A673 (cell line): Measurements from ENCODE around the gene BICD2. TPM values are rescaled to one million over a fixed set of nuclear protein-coding genes. Genes with fewer than 3 reads are reported as not detected.

ENCODE experiments used
- BruUV-seq: library from RNA; stranded (reverse); fragments of 400-500 nt; replicated peaks from 2 replicates; lab custom pipeline; 2021; lab: Mats Ljungman, UMichigan
- CTCF ChIA-PET: fragments of 300-600 bp; sonication (Branson Sonifier 250); formaldehyde crosslinking; loops from one replicate; lab custom pipeline; 2022; ENCODE audit warnings: antibody characterized with exemption; lab: Charles Lee
- POLR2A ChIA-PET: fragments of 300-600 bp; sonication (Branson Sonifier 250); formaldehyde crosslinking; loops from one replicate; lab custom pipeline; 2022; ENCODE audit warnings: antibody characterized with exemption; ENCODE audit not compliant: low non-redundant PET; lab: Charles Lee
- DNase-seq: peaks from one replicate; pipeline ENCODE4 v3.0.0-alpha.2; 2015; ENCODE audit warnings: low spot score
- H3K27ac ChIP-seq: fragments of 200-600 bp; sonication (generic); 2 replicates; pipeline ENCODE4 v1.5.1; 2016; ENCODE audit warnings: mixed run types, low read depth, mild to moderate bottlenecking, mixed read lengths, antibody characterized with exemption, low read length; ENCODE audit not compliant: poor library complexity, severe bottlenecking
- H3K27me3 ChIP-seq: fragments of 200-600 bp; sonication (generic); replicated peaks from 2 replicates; pipeline ENCODE4 v1.6.1; 2017; ENCODE audit warnings: mixed run types, low read depth, mild to moderate bottlenecking, mixed read lengths, antibody characterized with exemption, low read length; ENCODE audit not compliant: insufficient read depth, poor library complexity
- H3K36me3 ChIP-seq: fragments of 200-600 bp; sonication (generic); 2 replicates; pipeline ENCODE4 v1.6.1; 2016; ENCODE audit warnings: mixed run types, mild to moderate bottlenecking, mixed read lengths, antibody characterized with exemption, low read length; ENCODE audit not compliant: insufficient read depth, poor library complexity, severe bottlenecking
- H3K4me1 ChIP-seq: fragments of 200-600 bp; sonication (generic); 2 replicates; pipeline ENCODE4 v1.6.1; 2017; ENCODE audit warnings: mixed run types, mild to moderate bottlenecking, mixed read lengths, antibody characterized with exemption, low read length; ENCODE audit not compliant: insufficient read depth, poor library complexity, severe bottlenecking
- H3K4me3 ChIP-seq: fragments of 200-600 bp; sonication (generic); 2 replicates; pipeline ENCODE4 v1.5.1; 2016; ENCODE audit warnings: low read depth, mixed run types, mild to moderate bottlenecking, mixed read lengths, low read length; ENCODE audit not compliant: poor library complexity, severe bottlenecking
- H3K9me3 ChIP-seq: fragments of 200-600 bp; sonication (generic); 2 replicates; pipeline ENCODE4 v1.6.1; 2016; ENCODE audit warnings: mixed run types, low read depth, mild to moderate bottlenecking, mixed read lengths, antibody characterized with exemption, low read length; ENCODE audit not compliant: poor library complexity, severe bottlenecking
- EZH2 ChIP-seq: fragments of 200-600 bp; sonication (generic); IDR thresholded peaks from 2 replicates; pipeline ENCODE4 v1.6.1; 2017; ENCODE audit warnings: borderline replicate concordance, low read depth, mild to moderate bottlenecking, mixed read lengths, antibody characterized with exemption, low read length; ENCODE audit not compliant: poor library complexity, severe bottlenecking
- intact Hi-C: fragments of 100-400 bp; cut with micrococcal nuclease; formaldehyde crosslinking; loops from one replicate; pipeline ENCODE4 v1.10.0; 2022; ENCODE audit not compliant: unreplicated experiment
- total RNA-seq: library from RNA; stranded (reverse); gene quantifications from 2 replicates; pipeline ENCODE4 v1.2.3, GENCODE V29; 2021
- TF ChIP-seq, protein P1 (sequence below): fragments of 300-800, 200-600 bp; sonication (generic); conservative IDR thresholded peaks from 2 replicates; pipeline ENCODE4 v1.5.1; 2017; ENCODE audit warnings: low read depth, mild to moderate bottlenecking, antibody characterized with exemption, low read length, moderate library complexity, mixed read lengths

Gene BICD2
- total RNA-seq, 1 experiment from 2014 or later = 47.8 TPM

DNA sequence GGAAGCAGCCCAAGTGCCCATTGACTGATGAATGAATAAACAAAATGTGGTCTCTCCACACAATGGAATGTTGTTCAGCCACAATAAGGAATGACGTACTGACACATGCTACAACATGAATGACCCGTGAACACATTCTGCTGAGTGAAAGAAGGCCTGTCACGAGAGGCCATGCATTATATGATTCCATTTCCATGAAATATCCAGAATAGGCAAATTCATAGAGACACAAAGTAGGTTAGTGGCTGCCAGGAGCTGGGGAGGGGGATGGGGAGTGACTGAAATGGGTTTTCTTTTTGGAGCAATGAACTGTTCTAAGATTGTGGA is 41.4 kb downstream of the BICD2 start:
- H3K9me3 ChIP-seq = no peaks in the 10 kb centered on the region
- DNase-seq = no peak
- BruUV-seq = no TSS peak
- ChIA-PET POLR2A (no interaction called here), CTCF (no interaction called here)
- no peaks in the 10 kb centered on the region for H3K4me1 ChIP-seq
- H3K4me3 ChIP-seq = no peak overlapping the region
- no peak overlapping the region for H3K27ac ChIP-seq
- H3K36me3 ChIP-seq = peaks cover 30% of the 10 kb centered on the region
- TF ChIP-seq EZH2 = no peak
- TF ChIP-seq, protein P1, sequence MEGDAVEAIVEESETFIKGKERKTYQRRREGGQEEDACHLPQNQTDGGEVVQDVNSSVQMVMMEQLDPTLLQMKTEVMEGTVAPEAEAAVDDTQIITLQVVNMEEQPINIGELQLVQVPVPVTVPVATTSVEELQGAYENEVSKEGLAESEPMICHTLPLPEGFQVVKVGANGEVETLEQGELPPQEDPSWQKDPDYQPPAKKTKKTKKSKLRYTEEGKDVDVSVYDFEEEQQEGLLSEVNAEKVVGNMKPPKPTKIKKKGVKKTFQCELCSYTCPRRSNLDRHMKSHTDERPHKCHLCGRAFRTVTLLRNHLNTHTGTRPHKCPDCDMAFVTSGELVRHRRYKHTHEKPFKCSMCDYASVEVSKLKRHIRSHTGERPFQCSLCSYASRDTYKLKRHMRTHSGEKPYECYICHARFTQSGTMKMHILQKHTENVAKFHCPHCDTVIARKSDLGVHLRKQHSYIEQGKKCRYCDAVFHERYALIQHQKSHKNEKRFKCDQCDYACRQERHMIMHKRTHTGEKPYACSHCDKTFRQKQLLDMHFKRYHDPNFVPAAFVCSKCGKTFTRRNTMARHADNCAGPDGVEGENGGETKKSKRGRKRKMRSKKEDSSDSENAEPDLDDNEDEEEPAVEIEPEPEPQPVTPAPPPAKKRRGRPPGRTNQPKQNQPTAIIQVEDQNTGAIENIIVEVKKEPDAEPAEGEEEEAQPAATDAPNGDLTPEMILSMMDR = no peak
- intact Hi-C loops = no loop called here
- no peaks in the 10 kb centered on the region for H3K27me3 ChIP-seq

DNA sequence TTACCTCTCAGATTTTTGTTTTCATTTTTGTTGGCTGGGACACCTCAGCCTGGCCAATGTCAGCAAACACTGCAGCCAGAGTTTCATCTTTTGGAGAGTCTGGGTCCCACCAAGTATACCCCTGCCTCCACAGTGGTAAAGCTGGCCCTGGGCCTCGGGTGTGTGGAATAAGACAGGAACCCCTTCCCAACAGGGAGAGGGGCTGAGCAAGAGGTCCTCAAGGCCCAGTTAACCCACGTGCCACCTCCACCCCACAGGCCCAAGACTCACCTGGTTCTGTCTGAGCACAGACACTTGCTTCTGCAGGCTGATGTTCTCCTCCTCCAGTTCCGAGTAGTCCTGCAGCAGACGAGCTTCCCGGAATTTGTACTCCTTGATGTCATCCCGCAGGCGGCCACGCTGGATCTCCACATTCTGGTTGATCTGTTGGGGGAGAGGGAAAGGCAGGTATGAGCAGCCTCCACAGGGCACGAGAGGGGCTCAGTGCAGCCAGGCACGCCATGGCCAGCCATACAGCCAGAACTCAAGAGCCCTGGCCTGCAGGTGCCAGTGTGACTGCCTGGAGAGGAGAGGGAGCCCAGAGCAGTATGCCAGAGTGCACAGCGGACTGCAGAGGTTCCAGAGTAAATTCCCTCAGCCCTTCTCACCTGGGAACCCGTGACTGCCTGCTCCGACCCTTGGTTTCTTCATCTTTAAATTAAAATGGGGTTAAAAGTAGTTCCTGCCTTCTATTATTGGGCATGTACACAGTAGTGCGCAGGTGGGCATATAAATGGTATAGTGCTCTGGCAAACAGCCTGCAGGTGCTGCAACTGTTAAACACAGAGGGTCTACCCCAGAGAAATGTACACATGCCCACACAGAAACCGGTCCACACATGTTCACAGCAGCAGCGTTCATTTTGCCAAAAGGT is 42.0 kb downstream of the BICD2 start:
- no peak for DNase-seq
- CTCF ChIA-PET = no interaction called here
- no peak overlapping the region for H3K4me3 ChIP-seq
- H3K4me1 ChIP-seq = no peaks in the 10 kb centered on the region
- no peaks in the 10 kb centered on the region for H3K9me3 ChIP-seq
- POLR2A ChIA-PET = no interaction called here
- H3K27ac ChIP-seq = no peak overlapping the region
- intact Hi-C loops = no loop called here
- peaks cover 33% of the 10 kb centered on the region for H3K36me3 ChIP-seq
- no peak for TF ChIP-seq EZH2
- H3K27me3 ChIP-seq = no peaks in the 10 kb centered on the region
- no TSS peak for BruUV-seq

DNA sequence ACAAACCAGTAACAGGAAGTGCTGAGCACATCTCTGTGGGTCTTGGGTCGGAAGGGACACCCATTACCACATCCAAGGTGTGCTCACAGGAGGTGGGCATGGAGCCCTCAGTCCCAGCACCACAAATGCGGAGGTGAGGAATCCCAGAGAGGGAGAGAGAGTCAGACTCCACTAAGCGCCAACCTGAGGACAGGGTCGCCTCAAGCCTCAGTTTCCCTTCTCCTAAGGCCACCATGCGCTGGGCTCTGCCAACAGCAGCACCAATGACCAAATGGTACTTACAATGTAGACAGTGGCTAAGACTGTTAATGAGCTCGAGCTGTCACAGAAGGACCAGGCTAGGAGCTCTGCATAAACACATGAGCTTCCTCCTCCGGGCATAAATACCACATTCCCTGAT is 43.1 kb downstream of the BICD2 start:
- H3K9me3 ChIP-seq = no peaks in the 10 kb centered on the region
- no peaks in the 10 kb centered on the region for H3K27me3 ChIP-seq
- ChIA-PET POLR2A (no interaction called here), CTCF (no interaction called here)
- BruUV-seq = no TSS peak
- no peaks in the 10 kb centered on the region for H3K4me1 ChIP-seq
- H3K36me3 ChIP-seq = peaks cover 43% of the 10 kb centered on the region
- H3K27ac ChIP-seq = no peak overlapping the region
- no peak for DNase-seq
- intact Hi-C loops = no loop called here
- TF ChIP-seq EZH2 = no peak
- TF ChIP-seq, protein P1 = no peak
- H3K4me3 ChIP-seq = no peak overlapping the region
